ENCODE data around the gene TMEM245. TPM values are rescaled to one million over a fixed set of nuclear protein-coding genes. Genes with fewer than 3 reads are reported as not detected.

Gene TMEM245
- total RNA-seq, 1 experiment from 2014 or later, result 52.2 TPM

GRCh38 chr9:109095321-109095720, 24.4 kb downstream of the TMEM245 start:
- CTCF ChIA-PET, result no interaction called here
- intact Hi-C loops (cut with micrococcal nuclease; ENCODE audit: unreplicated experiment), result no loop called here
- Mint-ChIP-seq H3K4me3 (ENCODE audit: low read depth, unreplicated experiment) (no peak overlapping the region), H3K27me3 (ENCODE audit: unreplicated experiment) (no peaks in the 10 kb centered on the region), H3K4me1 (ENCODE audit: low read depth, unreplicated experiment) (peaks cover 67% of the 10 kb centered on the region), H3K27ac (ENCODE audit: unreplicated experiment) (no peak overlapping the region), H3K9me3 (ENCODE audit: low read depth, unreplicated experiment) (no peaks in the 10 kb centered on the region), H3K36me3 (ENCODE audit: insufficient read depth, unreplicated experiment) (peaks cover 6% of the 10 kb centered on the region)
- BruUV-seq (replicated peaks), result no TSS peak
- TF ChIP-seq CTCF (IDR thresholded peaks at IDR 0.05; ENCODE audit: unreplicated experiment), result no peak
- DNase-seq, result no peak

- intact Hi-C loops (cut with micrococcal nuclease; ENCODE audit: unreplicated experiment), result no loop called here
- Mint-ChIP-seq H3K4me1 (ENCODE audit: low read depth, unreplicated experiment) (peaks cover 67% of the 10 kb centered on the region), H3K27ac (ENCODE audit: unreplicated experiment) (no peak overlapping the region), H3K4me3 (ENCODE audit: low read depth, unreplicated experiment) (no peak overlapping the region), H3K9me3 (ENCODE audit: low read depth, unreplicated experiment) (no peaks in the 10 kb centered on the region), H3K27me3 (ENCODE audit: unreplicated experiment) (no peaks in the 10 kb centered on the region), H3K36me3 (ENCODE audit: insufficient read depth, unreplicated experiment) (peaks cover 6% of the 10 kb centered on the region)
- BruUV-seq (replicated peaks), result no TSS peak
- no peak for DNase-seq
- CTCF ChIA-PET, result interaction anchor here (1.1 kb wide), 1 partner anchor 16 kb away, joined by 3 read pairs; no protein-coding TSS in a partner anchor
- no peak for TF ChIP-seq CTCF (IDR thresholded peaks at IDR 0.05; ENCODE audit: unreplicated experiment)
These were observed 25.5 kb downstream of the TMEM245 start for GRCh38 chr9:109094268-109094667.

- H3K27me3 Mint-ChIP-seq (ENCODE audit: unreplicated experiment), result no peaks in the 10 kb centered on the region
- H3K4me3 Mint-ChIP-seq (ENCODE audit: low read depth, unreplicated experiment), result no peak overlapping the region
- intact Hi-C loops (cut with micrococcal nuclease; ENCODE audit: unreplicated experiment), result no loop called here
- no peak for DNase-seq
- CTCF ChIA-PET, result no interaction called here
- no peaks in the 10 kb centered on the region for H3K9me3 Mint-ChIP-seq (ENCODE audit: low read depth, unreplicated experiment)
- TF ChIP-seq CTCF (IDR thresholded peaks at IDR 0.05; ENCODE audit: unreplicated experiment), result no peak
- no TSS peak for BruUV-seq (replicated peaks)
- peaks cover 52% of the 10 kb centered on the region for H3K4me1 Mint-ChIP-seq (ENCODE audit: low read depth, unreplicated experiment)
- H3K36me3 Mint-ChIP-seq (ENCODE audit: insufficient read depth, unreplicated experiment), result peaks cover 18% of the 10 kb centered on the region
- H3K27ac Mint-ChIP-seq (ENCODE audit: unreplicated experiment), result no peak overlapping the region
These were observed 27.2 kb downstream of the TMEM245 start for GRCh38 chr9:109092587-109092986.

GRCh38 chr9:109092051-109092580, 27.6 kb downstream of the TMEM245 start:
- no TSS peak for BruUV-seq (replicated peaks)
- Mint-ChIP-seq H3K36me3 (ENCODE audit: insufficient read depth, unreplicated experiment) (peaks cover 21% of the 10 kb centered on the region), H3K27me3 (ENCODE audit: unreplicated experiment) (no peaks in the 10 kb centered on the region), H3K27ac (ENCODE audit: unreplicated experiment) (no peak overlapping the region), H3K4me3 (ENCODE audit: low read depth, unreplicated experiment) (no peak overlapping the region), H3K9me3 (ENCODE audit: low read depth, unreplicated experiment) (no peaks in the 10 kb centered on the region), H3K4me1 (ENCODE audit: low read depth, unreplicated experiment) (peaks cover 48% of the 10 kb centered on the region)
- no peak for DNase-seq
- no peak for TF ChIP-seq CTCF (IDR thresholded peaks at IDR 0.05; ENCODE audit: unreplicated experiment)
- intact Hi-C loops (cut with micrococcal nuclease; ENCODE audit: unreplicated experiment), result no loop called here
- CTCF ChIA-PET, result no interaction called here
